ENCODE measurements around the gene ANKRD2.
"Not testable (repeated sequence)": the region's sequence is repeated elsewhere in the genome, so short reads cannot be mapped to it uniquely, and the experiment has no call there.

Gene ANKRD2, protein sequence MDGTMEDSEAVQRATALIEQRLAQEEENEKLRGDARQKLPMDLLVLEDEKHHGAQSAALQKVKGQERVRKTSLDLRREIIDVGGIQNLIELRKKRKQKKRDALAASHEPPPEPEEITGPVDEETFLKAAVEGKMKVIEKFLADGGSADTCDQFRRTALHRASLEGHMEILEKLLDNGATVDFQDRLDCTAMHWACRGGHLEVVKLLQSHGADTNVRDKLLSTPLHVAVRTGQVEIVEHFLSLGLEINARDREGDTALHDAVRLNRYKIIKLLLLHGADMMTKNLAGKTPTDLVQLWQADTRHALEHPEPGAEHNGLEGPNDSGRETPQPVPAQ

DNA sequence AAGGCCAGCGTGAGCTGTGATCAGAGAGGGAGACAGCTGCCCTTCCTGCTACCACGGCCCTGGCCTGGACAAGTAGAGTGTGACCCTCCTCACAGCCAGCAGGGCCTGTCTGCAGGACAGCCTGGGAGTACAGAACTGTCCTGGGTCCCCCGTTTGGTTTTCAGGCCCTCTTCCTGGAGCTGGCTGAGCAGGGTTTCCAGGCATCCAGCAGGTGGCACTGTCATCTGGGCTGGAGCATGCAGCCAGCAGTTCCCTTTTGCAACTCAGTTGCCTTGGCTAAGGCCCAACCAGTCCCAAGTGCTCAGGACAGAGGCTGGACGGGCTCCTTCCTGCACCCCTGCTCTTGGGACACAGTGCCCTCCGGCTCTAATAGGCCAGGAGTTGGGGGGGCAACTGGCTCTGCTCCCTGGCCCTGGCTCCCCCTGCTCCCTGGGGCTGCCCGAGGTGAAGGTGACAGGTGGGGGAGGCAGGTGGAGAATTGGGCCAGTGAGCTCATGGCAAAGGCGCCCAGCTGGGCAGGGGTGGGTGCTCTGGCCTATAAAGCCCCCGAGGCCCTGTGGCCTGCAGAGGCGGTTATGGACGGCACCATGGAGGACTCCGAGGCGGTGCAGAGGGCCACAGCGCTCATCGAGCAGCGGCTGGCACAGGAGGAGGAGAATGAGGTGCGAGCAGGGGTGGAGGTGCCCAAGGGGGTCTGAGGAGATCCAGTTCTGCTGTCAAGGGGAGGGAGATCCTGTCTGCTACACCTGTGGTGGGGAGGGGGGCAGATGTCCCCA lies at the start of gene ANKRD2:
Gene ANKRD2, plus strand, starts transcription at position 566 of the 776 bp plus-strand sequence. Its CDS starts 10 bp downstream, at position 576.
- DNase-seq = peak; percentile 24

DNA sequence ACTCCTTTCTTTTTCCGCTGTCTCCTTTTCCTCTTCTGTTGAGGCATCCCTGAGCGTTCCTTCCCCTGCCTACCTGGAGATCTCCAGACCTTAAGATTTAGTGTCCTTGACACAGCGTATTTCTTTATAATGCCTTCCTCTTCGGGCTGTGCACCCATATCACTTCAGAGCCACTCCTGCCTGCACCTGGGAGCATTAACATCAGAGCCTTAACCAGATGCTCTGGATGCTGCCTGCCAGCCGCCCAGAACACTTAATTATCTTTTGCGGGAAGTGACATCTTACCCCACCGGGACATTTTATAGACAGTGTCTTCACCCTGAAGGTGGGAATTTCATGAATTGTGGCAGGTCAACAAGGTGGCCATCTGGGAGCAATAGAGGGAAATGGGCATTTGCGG lies 49.6 kb upstream of the ANKRD2 start:
- DNase-seq = no peak

DNA sequence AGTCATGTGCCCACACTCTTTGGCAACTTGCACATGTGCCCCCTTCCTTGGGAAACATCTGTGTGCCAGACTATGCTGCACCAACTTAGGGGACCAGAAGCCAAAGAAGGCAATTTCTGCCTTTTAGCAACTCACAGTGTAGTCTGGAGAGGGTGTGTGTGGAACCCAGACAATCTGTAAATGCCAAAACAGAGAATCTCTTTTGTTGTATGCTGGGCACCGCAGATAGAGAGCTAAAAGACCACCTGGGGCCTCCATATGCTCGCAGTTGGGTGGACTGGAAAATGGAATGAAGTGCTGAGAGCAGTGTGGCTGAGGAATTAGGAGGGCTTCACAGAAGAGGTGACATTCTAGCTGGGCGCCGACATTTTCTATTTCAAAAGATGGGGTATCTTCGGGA lies 47.5 kb upstream of the ANKRD2 start:
- DNase-seq = no peak

- no peak for DNase-seq
These were observed 46.9 kb upstream of the ANKRD2 start for GRCh38 chr10:97525683-97526110.

- DNase-seq = not testable (repeated sequence)
These were observed 43.7 kb upstream of the ANKRD2 start for GRCh38 chr10:97528876-97529275.

DNA sequence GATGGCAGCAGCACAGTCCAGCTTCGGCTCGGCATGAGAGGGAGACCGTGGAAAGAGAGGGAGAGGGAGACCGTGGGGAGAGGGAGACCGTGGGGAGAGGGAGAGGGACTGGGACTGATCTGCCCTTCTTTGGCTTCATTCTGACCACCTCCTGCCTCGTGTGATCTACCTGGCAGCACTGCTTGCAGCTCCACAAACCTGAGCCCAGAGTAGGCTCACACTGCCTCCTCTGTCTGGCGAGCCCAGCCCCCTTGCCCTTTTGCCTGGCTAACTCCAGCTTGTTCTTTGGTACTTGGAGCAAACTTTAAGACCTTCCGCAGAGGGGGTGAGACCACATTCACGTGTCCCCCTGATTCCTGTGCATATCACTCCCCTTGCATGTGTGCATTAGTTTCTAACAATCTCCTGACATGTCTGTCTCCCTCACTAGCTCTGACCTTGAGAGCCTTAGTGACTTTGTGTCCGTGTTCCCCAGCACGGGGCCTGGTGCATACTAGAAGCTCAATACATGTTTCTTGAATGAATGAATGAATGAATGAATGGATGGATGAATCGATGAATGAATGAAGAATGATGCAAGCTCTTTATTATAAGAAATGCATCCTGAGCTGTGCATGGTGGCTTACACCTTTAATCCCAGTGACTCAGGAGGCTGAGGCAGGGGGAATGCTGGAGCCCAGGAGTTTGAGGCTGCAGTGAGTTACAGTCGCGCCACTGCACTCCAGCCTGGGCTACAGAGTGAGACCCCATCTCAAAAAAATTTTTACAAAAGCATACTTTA lies 42.7 kb upstream of the ANKRD2 start:
- DNase-seq = no peak

GRCh38 chr10:97531401-97531986 lies 41.1 kb upstream of the ANKRD2 start:
- DNase-seq = no peak

GRCh38 chr10:97532935-97533671 lies 39.5 kb upstream of the ANKRD2 start:
- no peak for DNase-seq

- no peak for DNase-seq
These were observed 38.7 kb upstream of the ANKRD2 start for GRCh38 chr10:97533888-97534287.

- no peak for DNase-seq
These were observed 37.7 kb upstream of the ANKRD2 start for GRCh38 chr10:97534746-97535367.

GRCh38 chr10:97537186-97537869 lies 35.3 kb upstream of the ANKRD2 start:
- no peak for DNase-seq

DNA sequence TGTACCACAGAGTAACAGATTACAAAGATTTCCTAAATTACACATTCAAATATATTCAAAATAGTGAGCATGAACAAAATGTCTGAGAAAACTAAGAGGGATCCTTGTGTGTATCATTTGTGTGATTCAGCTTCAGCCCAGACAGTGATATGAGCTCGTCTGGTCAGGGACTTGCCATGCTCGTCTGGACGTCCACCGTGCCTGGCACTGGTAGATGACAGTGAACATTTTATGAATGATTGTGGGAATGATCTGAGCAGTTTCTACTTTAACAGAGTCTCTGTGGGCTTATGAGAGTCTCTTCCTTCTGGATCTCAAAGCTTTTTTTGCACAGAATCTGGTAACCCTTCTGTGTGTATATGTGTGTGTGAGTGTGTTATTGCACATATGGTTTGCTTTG lies 34.2 kb upstream of the ANKRD2 start:
- DNase-seq = no peak

DNA sequence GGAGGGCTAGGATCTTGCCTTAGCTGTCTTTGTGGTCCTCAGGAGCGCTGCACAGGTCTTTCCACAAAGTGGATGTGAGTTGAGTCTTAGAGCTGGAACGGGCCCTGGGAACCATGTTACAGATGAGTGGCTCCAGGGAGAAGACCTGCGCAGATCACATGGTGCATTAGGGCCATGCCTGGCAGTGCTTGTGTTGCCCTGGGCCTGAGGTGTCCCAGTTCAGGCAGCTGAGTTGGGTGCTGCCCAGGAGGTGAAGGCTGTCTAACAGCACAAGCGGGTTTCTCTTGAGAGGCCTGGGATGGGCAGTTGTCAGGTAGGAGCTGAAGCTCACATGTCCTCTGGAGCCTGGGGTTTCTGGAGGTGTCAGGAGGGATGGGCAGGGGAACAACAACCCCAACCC lies 33.7 kb upstream of the ANKRD2 start:
- DNase-seq = no peak

GRCh38 chr10:97539523-97540200 lies 32.9 kb upstream of the ANKRD2 start:
- no peak for DNase-seq

DNA sequence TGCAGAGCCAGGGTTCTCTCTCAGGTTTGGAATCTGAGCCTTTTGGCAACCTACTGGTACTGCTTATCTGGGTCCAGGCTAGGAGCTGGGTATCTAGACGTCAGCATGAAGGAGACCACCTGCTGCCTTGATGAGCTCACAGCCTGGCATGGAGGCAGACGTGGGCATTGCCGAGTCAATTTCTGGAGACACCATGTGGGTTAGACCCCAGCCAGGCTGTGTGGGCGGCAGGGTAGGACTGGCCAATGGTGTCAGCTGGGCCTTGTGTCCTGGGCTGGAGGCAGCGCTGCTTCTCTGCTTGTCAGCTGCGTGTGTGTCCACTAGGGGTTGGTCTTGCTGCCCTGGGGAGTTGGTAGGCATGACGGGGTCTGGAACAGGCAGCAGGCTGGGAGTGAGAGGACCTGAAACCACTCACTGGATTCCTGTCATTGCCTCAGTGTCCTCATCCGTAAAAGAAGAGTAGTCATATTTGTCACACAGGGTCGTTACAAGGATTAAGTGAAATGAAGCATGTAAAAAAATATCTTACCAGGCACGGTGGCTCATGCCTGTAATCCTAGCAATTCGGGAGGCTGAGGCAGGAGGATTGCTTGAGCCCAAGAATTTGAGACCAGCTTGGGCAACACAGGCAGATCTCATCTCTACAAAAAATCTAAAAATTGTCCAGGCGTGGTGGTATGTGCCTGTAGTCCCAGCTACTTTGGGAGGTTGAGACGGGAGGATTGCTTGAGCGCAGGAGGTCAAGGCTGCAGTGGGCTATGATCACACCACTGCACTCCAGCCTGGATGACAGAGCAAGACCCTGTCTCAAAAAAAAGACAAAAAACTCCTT lies 31.7 kb upstream of the ANKRD2 start:
- DNase-seq = no peak

DNA sequence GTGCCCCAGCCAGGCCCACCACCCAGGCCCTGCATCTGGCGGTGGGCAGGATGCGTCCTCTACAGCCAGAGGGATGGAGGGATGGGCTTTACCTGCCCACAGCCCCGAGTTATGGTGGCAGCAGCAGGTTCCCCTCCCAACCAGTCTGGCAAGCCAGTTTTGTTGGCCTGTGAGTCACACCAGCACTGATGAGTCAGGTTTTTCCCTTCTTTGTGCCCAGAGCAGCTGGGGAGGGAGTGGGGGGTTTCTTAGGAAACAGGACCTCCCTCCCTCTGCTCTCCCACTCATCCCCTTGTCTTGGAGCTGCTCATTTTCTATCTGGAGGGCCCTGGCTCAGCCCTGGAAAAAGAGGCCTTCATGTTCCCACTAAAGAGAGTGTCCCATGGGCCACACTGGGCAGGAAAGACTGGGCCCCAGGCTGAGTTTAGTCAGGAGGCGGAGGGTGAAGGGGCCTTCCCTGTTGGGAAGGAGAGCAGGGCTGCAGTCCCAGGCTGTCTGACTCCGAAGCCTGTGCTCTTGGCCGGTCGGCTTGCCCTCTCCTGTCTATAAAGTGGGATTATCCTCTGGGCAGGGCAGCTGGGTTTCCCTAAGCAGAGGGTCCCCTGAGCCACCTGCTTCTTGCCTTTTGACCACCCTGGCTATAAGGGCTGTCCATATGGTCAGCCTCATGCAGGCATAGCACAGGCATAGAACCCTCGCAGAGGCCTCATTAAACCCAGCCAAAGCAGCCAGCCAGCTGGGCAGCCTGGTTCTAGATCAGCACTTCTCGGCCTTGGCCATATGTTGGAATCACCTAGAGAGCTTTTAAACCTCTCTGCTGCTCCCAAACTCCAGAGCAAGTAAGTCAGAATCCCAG lies 30.2 kb upstream of the ANKRD2 start:
- no peak for DNase-seq

GRCh38 chr10:97543025-97543546 lies 29.5 kb upstream of the ANKRD2 start:
- DNase-seq = no peak

Measured in NCI-H2171 treated with DMSO at 0.1 percent for 48 hours (cell line).